Peyer's patch (tissue), 4 donors: Measurements from ENCODE around the gene SGSH. TPM values are rescaled to one million over a fixed set of nuclear protein-coding genes. Genes with fewer than 3 reads are reported as not detected.

ENCODE experiments used
- DNase-seq, 3 donors: peaks; one replicate each; pipeline ENCODE4 v3.0.0-alpha.2; 2017 to 2019
- H3K27ac ChIP-seq, 4 donors: fragments of 200-600 bp; sonication (generic); one replicate each; pipeline ENCODE4 v1.5.1; 2016 to 2019
- H3K27me3 ChIP-seq, 2 donors: fragments of 200-600 bp; sonication (generic); one replicate each; pipeline ENCODE4 v1.5.1; 2019
- H3K36me3 ChIP-seq, 3 donors: fragments of 200-600 bp; sonication (generic); one replicate each; pipeline ENCODE4 v1.5.1; 2016 to 2019
- H3K4me1 ChIP-seq, 4 donors: fragments of 200-600 bp; sonication (generic); one replicate each; pipeline ENCODE4 v1.5.1; 2016 to 2019
- H3K4me3 ChIP-seq, 4 donors: fragments of 200-600 bp; sonication (generic); 1 replicate in 3 of 4; 2 replicates in 1 of 4; pipeline ENCODE4 v1.5.1; 2016 to 2019; ENCODE audit warnings: mild to moderate bottlenecking in 1 of 4
- H3K9me3 ChIP-seq, 4 donors: fragments of 200-600 bp; sonication (generic); one replicate each; pipeline ENCODE4 v1.5.1; 2016 to 2019; ENCODE audit warnings: mild to moderate bottlenecking in 1 of 4
- CTCF ChIP-seq, 6 experiments: fragments of 450-650 bp in 4 of 6; fragments of 200-600 bp in 2 of 6; sonication (generic) in 1 of 6; IDR thresholded peaks; one replicate each; pipeline ENCODE4 v1.5.1; 2017 to 2019; ENCODE audit warnings: antibody characterized with exemption in 6 of 6, mild to moderate bottlenecking in 3 of 6, moderate library complexity in 1 of 6
- POLR2A ChIP-seq, 2 donors: fragments of 450-650 bp; IDR thresholded peaks; one replicate each; pipeline ENCODE4 v1.5.1; 2017; ENCODE audit warnings: antibody characterized with exemption in 2 of 2, mild to moderate bottlenecking in 2 of 2, moderate library complexity in 2 of 2
- total RNA-seq, 4 donors: library from RNA; depleted of rRNA; stranded (reverse); fragments of >200 nt; gene quantifications; one replicate each; pipeline ENCODE4 v1.1.0, GENCODE V29; 2016

Gene SGSH
- total RNA-seq, 4 donors from 2014 or later: 37.8 to 114 (median 60.6) TPM

- DNase-seq: no peak
- no peaks in the 10 kb centered on the region for H3K9me3 ChIP-seq
- no peaks in the 10 kb centered on the region for H3K36me3 ChIP-seq
- TF ChIP-seq POLR2A (IDR thresholded peaks at IDR 0.05): no peak
- no peak for TF ChIP-seq CTCF (IDR thresholded peaks at IDR 0.05)
- no peak overlapping the region for H3K4me3 ChIP-seq
- no peak overlapping the region for H3K27ac ChIP-seq
- no peaks in the 10 kb centered on the region for H3K27me3 ChIP-seq
- H3K4me1 ChIP-seq: no peaks in the 10 kb centered on the region
These were observed 23.5 kb downstream of the SGSH start for GRCh38 chr17:80196652-80197051.

GRCh38 chr17:80195671-80196529, 24.2 kb downstream of the SGSH start:
- Histone ChIP-seq H3K4me1 (no peaks in the 10 kb centered on the region), H3K36me3 (no peaks in the 10 kb centered on the region), H3K9me3 (no peaks in the 10 kb centered on the region), H3K27ac (no peak overlapping the region), H3K27me3 (no peaks in the 10 kb centered on the region), H3K4me3 (no peak overlapping the region)
- peak; percentile 72 to 94 (median 84) for TF ChIP-seq CTCF (IDR thresholded peaks at IDR 0.05)
- no peak for TF ChIP-seq POLR2A (IDR thresholded peaks at IDR 0.05)
- peak in 1 of 3 donors; percentile 56 for DNase-seq

- no peaks in the 10 kb centered on the region for H3K27me3 ChIP-seq
- H3K4me3 ChIP-seq: no peak overlapping the region
- H3K27ac ChIP-seq: no peak overlapping the region
- no peaks in the 10 kb centered on the region for H3K9me3 ChIP-seq
- DNase-seq: no peak
- no peaks in the 10 kb centered on the region for H3K4me1 ChIP-seq
- TF ChIP-seq CTCF (IDR thresholded peaks at IDR 0.05): no peak
- TF ChIP-seq POLR2A (IDR thresholded peaks at IDR 0.05): no peak
- H3K36me3 ChIP-seq: no peaks in the 10 kb centered on the region
These were observed 25.0 kb downstream of the SGSH start for GRCh38 chr17:80195141-80195540.

- no peaks in the 10 kb centered on the region for H3K4me1 ChIP-seq
- no peak overlapping the region for H3K27ac ChIP-seq
- no peaks in the 10 kb centered on the region for H3K9me3 ChIP-seq
- no peak for TF ChIP-seq CTCF (IDR thresholded peaks at IDR 0.05)
- no peaks in the 10 kb centered on the region for H3K36me3 ChIP-seq
- no peaks in the 10 kb centered on the region for H3K27me3 ChIP-seq
- no peak overlapping the region for H3K4me3 ChIP-seq
- no peak for DNase-seq
These were observed 28.1 kb downstream of the SGSH start for GRCh38 chr17:80191865-80192661.

- DNase-seq: no peak
- no peaks in the 10 kb centered on the region for H3K36me3 ChIP-seq
- no peak overlapping the region for H3K27ac ChIP-seq
- no peak for TF ChIP-seq POLR2A (IDR thresholded peaks at IDR 0.05)
- no peak for TF ChIP-seq CTCF (IDR thresholded peaks at IDR 0.05)
- no peaks in the 10 kb centered on the region for H3K9me3 ChIP-seq
- H3K27me3 ChIP-seq: no peaks in the 10 kb centered on the region
- no peak overlapping the region for H3K4me3 ChIP-seq
- H3K4me1 ChIP-seq: no peaks in the 10 kb centered on the region
These were observed 28.9 kb downstream of the SGSH start for GRCh38 chr17:80191192-80191591.
